ENCODE data around the gene OR52M1. TPM values are rescaled to one million over a fixed set of nuclear protein-coding genes. Genes with fewer than 3 reads are reported as not detected.
"Not testable (repeated sequence)": the region's sequence is repeated elsewhere in the genome, so short reads cannot be mapped to it uniquely, and the experiment has no call there.

Gene OR52M1
- not detected in 2 replicates for total RNA-seq

GRCh38 chr11:4544891-4545290 lies at the start of gene OR52M1:
Gene OR52M1 (plus strand): TSS chr11:4545191. CDS start chr11:4545191, 0 bp downstream.
- no peak for DNase-seq (ENCODE audit: low read depth, low spot score)

GRCh38 chr11:4495487-4495886 lies 49.5 kb upstream of the OR52M1 start:
- no peak for DNase-seq (ENCODE audit: low read depth, low spot score)

DNA sequence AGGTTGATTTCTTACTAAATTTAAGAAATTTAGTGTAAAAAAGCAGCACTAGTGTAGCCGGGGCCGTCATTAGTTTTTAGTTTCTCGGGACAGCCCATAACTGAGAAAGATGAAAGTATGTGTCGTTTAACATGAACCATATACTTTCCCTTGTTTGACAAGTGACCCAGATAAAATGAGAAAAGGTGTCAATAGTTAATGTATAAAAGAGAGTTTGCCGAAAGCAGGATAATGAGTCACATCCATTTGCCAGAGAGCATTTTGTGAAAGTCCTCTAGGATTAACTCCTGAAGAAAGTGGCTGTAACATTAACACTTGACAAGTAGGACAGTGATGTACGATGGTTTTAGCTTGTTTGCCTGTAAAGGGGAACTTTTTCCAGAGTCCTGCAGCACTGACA lies 49.0 kb upstream of the OR52M1 start:
- no peak for DNase-seq (ENCODE audit: low read depth, low spot score)

DNA sequence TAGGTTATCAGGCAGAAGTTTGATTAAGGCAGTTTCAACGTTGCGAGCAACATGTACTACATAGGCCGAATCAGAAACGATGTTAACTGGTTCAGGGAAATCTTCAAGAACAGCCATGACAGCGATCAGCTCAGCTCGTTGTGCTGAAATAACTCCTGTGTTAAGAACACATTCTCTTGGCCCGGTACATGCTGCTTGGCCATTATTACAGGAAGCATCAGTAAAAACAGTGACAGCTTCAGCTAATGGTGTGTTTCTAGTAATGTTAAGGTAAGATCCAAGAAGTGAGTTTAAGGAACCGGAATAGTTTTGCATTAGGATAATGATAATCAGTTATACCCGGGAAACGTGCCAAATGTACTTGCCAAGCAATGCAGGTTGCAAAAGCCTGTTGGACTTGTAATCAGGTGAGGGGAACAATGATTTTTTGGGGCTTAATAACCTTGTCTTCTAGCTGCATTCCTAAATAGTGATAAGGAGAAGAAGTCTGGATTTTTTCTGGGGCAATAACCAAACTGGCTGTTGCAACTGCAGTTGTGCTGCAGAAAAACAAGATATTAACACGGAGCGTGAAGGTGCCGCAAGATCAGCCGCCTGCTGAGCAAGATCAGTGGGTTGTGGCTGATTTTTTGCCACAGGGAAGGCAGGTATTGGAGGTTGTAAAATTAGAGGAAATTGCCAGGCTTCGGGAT lies 48.3 kb upstream of the OR52M1 start:
- no peak for DNase-seq (ENCODE audit: low read depth, low spot score)

DNA sequence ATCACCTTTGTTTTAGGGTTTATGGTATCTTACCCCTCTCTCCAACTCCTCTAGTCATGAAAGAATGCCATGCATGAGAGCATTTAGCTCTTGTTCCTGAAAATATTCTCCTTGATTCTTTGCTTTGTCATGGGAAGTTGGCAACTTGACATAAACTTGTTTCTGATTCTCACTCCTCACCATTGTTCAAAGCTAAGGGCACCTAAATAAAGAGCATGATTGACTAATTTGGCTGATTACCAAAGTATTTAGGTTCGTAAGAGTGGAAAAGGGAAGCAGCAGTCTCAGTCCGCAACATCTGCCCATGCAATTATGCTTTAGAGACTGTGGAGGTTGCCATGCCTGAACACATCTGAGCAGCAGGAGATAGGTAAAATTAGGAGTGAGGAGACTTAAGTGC lies 36.1 kb upstream of the OR52M1 start:
- DNase-seq (ENCODE audit: low read depth, low spot score) = no peak

DNA sequence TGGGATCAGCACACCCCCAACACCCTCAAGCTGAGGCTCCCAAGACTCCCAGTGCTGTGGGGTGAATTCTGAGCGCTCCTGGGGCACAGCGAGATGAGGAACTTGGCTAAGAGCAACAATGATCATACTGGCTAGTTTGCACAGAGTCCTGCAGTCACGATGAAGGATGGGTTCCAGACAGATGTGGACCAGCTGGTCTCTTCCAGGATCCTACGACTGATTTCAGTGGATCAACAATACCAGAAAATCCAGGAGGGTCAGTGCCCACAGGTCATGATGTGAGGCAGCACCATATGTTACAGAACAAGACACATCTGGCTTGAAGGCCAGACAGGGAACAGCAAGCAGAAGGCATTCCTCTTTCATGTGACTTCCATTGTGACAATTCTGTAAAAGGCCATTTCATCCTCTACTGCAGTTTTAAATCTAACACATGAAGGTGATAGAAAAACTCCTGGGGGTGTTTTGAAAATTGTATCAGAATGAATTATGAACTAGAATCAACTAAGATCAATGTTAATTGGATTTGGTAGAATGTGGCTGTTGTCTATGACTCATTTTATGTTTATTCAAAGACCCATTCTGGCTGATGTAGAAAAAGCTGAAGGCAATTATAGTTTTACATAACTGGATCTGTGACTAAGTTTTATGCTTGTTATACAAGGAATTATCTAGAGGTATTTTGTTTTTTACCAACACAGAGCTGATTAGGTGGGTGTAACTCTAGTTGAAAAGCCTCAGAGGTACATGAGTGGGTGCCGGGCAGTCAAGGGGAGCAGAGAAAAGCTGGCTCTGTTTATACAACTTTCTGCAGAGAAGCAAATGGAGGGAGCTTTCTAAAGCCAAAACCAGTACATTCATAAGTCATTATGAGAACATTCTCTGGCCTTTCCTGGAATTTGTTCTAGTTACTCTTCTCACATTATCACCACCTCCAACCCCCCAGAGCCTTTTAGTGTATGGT lies 33.4 kb upstream of the OR52M1 start:
- no peak for DNase-seq (ENCODE audit: low read depth, low spot score)

- no peak for DNase-seq (ENCODE audit: low read depth, low spot score)
Measured at GRCh38 chr11:4514196-4514595, 30.8 kb upstream of the OR52M1 start.

GRCh38 chr11:4522339-4522738 lies 22.7 kb upstream of the OR52M1 start:
- DNase-seq (ENCODE audit: low read depth, low spot score) = no peak

GRCh38 chr11:4522752-4523151 lies 22.2 kb upstream of the OR52M1 start:
- DNase-seq (ENCODE audit: low read depth, low spot score) = no peak

DNA sequence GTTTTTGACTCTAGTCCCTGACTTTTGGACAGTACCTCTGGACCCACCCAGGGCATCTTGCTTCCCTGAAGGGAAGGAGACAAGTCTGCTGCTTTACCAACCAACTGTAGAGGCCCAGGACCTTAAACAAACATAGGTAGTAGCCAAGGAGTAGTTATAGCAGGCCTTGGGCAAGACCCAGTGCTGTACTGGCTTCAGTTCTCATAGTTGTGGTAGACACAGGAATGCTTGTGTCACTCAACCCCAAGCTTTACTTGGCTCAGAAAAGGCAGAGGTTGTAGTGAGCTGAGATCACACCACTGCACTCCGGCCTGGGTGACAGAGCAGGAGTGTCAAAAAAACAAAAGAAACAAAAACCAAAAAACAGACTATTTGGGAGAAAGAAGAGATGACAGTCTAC lies 21.3 kb upstream of the OR52M1 start:
- no peak for DNase-seq (ENCODE audit: low read depth, low spot score)

DNA sequence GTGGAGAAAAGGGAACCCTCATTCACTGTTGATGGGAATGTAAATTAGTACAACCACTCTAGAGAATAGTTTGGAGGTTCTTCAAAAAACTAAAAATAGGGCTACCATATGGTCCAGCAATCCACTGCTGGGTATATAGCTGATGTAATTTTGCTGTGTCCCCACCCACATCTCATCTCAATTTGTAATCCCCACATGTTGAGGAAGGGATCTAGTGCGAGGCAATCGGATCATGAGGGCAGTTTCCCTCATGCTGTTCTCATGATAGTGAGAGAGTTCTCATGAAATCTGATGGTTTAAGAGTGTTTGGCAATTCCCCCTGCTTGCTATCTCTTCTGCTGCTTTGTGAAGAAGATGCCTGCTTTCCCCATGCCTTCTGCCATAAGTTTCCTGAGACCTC lies 17.1 kb upstream of the OR52M1 start:
- DNase-seq (ENCODE audit: low read depth, low spot score) = no peak

- DNase-seq (ENCODE audit: low read depth, low spot score) = not testable (repeated sequence)
Measured at GRCh38 chr11:4531686-4532085, 13.3 kb upstream of the OR52M1 start.

DNA sequence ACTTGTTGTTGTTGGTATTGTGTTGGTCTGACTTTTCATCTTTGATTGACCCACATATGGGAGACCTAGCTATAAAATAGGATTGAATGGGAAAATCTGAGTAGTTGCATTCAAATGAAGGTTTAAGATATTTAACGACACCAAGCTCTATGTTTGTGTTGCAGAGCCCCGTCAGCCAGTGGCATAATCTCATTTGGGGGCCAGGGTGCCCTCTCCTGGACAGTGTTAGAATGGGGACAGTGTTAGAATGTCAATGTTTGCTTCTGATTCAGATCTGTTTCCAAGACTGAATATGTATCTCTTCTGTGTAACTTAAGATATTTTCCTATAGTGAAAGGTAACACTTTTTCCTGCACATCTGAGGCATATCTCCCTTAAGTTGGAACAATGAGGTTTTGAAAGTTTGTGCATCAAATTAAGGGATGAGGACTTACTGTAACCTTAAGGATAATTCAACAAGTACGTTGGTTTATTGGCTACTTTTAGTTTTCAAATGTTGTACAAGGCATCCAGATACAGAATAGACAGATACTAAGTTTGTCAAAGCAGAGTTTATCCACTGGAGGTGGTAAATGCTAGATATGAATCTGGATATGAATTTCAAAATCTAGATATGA lies 5.3 kb upstream of the OR52M1 start:
- no peak for DNase-seq (ENCODE audit: low read depth, low spot score)

GRCh38 chr11:4541071-4541470 lies 3.9 kb upstream of the OR52M1 start:
- DNase-seq (ENCODE audit: low read depth, low spot score) = no peak

GRCh38 chr11:4543561-4543960 lies 1.4 kb upstream of the OR52M1 start:
- no peak for DNase-seq (ENCODE audit: low read depth, low spot score)

DNA sequence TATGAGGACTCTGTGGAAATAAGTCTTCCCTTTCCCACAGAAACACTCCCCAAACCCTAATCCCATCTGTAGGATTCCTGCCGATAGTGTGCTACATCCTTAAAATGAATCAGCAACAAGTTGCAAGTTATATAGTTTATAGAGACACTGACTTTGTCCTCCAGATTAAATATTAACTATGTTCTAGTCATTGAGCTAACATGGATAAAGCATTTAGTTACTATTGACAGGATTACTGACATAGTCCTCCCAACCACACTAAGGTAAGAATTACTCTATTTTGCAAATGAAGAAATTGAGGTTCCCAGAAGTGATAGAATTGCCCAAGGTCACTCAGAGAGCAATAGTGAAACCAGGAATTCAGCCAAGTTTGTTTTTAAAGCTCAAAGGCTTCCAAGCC lies 1.9 kb downstream of the OR52M1 start:
- DNase-seq (ENCODE audit: low read depth, low spot score) = no peak

DNA sequence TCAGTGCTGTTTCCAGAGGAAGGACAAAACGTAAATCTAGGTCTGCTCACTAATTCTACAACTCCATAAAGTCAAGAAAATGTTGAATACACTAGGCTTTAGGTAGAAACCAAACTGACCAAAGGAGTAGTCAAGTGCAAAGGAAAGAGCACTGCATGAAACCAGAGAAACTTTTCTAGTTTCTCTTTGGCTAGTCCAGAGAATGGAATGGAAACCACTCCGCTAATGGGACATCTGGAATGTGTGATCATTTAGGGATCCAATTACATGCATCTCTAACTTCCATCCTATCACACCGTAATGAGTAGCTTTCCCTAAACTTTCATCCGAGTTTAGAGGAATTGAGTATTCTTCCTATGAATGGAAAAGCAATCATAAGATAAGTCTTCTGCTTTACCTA lies 2.4 kb downstream of the OR52M1 start:
- DNase-seq (ENCODE audit: low read depth, low spot score) = no peak

DNA sequence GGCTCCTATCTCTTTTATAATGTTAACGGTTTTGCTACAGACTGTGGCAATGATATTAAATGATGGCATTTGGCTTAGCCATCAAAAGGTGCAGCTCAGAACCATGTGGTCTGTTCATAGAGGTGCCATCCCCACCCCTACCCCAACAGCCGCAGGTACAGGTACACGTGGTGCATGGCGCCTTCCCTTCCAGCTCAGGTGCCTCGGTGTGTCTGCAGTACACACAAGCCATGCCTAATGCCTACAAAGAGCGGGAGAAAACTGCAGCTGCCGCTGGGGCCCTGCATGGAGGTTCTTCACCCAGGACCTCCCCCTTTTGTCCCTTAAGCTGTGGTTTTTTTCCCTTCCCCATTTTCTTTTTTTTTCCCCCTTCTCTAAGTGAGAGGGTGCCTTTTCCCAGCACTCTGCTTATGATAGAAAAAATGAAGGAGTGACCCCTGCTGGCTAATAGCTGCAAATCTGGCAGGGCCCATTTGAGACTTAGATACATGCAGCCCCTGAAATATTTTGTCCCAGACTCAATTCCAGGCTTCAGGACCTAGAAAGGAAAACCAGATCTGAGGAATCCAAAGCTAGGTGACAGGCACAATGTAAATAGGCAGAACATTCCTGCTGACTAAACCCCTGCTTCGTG lies 6.5 kb downstream of the OR52M1 start:
- no peak for DNase-seq (ENCODE audit: low read depth, low spot score)

DNA sequence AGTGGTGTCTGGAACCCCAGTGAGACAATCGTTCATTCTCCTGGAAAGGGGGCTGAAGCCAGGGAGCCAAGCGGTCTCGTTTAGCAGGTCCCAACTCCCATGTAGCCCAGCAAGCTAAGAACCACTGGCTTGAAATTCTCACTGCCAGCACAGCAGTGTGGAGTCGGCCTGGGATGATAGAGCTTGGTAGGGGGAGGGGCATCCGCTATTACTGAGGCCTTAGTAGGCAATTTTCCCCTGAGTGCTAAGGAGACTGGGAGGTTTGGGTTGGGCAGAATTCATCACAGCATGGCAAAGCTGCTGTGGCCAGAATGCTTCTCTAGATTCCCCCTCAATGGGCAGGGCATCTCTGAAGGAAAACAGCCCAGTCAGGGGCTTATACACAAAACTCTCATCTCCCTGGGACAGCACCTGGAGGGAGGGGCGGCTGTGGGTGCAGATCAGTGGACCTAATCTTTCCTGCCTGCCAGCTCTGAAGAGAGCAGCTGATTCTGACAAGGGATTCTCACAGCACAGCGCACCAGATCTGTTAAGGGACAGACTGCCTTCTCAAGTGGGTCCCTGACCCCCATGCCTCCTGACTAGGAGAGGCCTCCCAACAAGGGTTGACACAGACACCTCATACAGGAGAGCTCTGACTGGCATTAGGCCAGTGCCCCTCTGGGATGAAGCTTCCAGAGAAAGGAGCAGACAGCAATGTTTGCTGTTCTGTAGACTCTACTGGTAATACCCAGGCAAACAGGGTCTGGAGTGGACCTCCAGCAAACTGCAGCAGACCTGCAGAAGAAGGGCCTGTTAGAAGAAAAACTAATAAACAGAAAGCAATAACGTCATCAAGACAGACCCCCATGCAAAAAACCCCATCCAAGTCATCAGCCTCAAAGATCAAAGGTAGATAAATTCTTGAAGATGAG lies 14.8 kb downstream of the OR52M1 start:
- DNase-seq (ENCODE audit: low read depth, low spot score) = no peak

GRCh38 chr11:4560467-4560866 lies 15.5 kb downstream of the OR52M1 start:
- DNase-seq (ENCODE audit: low read depth, low spot score) = no peak

GRCh38 chr11:4565371-4565770 lies 20.4 kb downstream of the OR52M1 start:
- DNase-seq (ENCODE audit: low read depth, low spot score) = no peak

All from pulmonary artery endothelial cell (primary cell).